OCI-LY3 (cell line): ENCODE measurements around the gene DDX28.

ENCODE experiments used
- EZH2phosphoT487 ChIP-seq: fragments of 200-600 bp; shearing (Covaris generic); IDR thresholded peaks from 2 replicates; pipeline ENCODE4 v1.6.1; 2018; ENCODE audit warnings: antibody characterized with exemption, mixed run types, low read depth
- TF ChIP-seq, protein P1 (sequence below): fragments of 200-600, 300-600 bp; sonication (generic); IDR thresholded peaks from 2 replicates; pipeline ENCODE4 v1.5.1; 2014; ENCODE audit warnings: antibody characterized with exemption, low read length, low read depth

GRCh38 chr16:67986949-67987348 lies 36.1 kb downstream of the DDX28 start:
- TF ChIP-seq, protein P1, sequence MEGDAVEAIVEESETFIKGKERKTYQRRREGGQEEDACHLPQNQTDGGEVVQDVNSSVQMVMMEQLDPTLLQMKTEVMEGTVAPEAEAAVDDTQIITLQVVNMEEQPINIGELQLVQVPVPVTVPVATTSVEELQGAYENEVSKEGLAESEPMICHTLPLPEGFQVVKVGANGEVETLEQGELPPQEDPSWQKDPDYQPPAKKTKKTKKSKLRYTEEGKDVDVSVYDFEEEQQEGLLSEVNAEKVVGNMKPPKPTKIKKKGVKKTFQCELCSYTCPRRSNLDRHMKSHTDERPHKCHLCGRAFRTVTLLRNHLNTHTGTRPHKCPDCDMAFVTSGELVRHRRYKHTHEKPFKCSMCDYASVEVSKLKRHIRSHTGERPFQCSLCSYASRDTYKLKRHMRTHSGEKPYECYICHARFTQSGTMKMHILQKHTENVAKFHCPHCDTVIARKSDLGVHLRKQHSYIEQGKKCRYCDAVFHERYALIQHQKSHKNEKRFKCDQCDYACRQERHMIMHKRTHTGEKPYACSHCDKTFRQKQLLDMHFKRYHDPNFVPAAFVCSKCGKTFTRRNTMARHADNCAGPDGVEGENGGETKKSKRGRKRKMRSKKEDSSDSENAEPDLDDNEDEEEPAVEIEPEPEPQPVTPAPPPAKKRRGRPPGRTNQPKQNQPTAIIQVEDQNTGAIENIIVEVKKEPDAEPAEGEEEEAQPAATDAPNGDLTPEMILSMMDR, result no peak
- TF ChIP-seq EZH2phosphoT487, result no peak
